GM21825 (cell line): ENCODE measurements around the gene LGR6.
A peak's percentile ranks its signal among the peaks of the same experiment; 100 is the strongest.
"Not testable (repeated sequence)": the region's sequence is repeated elsewhere in the genome, so short reads cannot be mapped to it uniquely, and the experiment has no call there.

Source experiments
- ATAC-seq: cut with Tn5 transposase; IDR thresholded peaks from one replicate; pipeline ENCODE4 v1.9.1; 2021; ENCODE audit warnings: mild to moderate bottlenecking, moderate library complexity; ENCODE audit not compliant: unreplicated experiment

LGR6 gene, protein sequence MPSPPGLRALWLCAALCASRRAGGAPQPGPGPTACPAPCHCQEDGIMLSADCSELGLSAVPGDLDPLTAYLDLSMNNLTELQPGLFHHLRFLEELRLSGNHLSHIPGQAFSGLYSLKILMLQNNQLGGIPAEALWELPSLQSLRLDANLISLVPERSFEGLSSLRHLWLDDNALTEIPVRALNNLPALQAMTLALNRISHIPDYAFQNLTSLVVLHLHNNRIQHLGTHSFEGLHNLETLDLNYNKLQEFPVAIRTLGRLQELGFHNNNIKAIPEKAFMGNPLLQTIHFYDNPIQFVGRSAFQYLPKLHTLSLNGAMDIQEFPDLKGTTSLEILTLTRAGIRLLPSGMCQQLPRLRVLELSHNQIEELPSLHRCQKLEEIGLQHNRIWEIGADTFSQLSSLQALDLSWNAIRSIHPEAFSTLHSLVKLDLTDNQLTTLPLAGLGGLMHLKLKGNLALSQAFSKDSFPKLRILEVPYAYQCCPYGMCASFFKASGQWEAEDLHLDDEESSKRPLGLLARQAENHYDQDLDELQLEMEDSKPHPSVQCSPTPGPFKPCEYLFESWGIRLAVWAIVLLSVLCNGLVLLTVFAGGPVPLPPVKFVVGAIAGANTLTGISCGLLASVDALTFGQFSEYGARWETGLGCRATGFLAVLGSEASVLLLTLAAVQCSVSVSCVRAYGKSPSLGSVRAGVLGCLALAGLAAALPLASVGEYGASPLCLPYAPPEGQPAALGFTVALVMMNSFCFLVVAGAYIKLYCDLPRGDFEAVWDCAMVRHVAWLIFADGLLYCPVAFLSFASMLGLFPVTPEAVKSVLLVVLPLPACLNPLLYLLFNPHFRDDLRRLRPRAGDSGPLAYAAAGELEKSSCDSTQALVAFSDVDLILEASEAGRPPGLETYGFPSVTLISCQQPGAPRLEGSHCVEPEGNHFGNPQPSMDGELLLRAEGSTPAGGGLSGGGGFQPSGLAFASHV

DNA sequence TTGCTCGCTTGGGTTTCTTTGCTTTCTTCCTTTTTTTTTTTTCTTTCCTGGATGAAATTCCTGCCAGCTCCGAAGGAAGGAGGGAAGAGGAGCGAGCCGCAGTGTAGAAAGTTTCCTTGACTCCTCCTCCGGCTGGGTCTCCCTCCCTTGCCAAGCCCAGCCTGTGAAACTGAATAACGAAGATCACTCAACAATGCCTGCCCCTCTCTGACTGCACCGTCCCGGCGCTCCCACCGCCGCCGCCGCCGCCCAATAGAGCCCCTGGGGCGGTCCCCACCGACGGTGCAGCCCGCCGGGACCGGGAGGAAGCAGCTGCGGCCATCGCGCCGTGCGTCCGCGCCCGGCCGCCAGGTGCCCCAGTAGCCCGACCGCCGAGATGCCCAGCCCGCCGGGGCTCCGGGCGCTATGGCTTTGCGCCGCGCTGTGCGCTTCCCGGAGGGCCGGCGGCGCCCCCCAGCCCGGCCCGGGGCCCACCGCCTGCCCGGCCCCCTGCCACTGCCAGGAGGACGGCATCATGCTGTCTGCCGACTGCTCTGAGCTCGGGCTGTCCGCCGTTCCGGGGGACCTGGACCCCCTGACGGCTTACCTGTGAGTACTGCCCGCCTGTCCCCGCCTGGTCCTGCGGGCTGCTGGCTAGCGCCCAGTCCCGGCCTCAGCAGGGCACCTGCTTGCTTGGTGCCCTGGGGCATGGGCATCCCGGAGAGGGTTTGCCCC, at the start of gene LGR6:
Gene LGR6, plus strand, starts transcription at position 186 of the 714 bp plus-strand sequence. Its CDS starts 191 bp downstream, at position 377.
- ATAC-seq, result no peak

DNA sequence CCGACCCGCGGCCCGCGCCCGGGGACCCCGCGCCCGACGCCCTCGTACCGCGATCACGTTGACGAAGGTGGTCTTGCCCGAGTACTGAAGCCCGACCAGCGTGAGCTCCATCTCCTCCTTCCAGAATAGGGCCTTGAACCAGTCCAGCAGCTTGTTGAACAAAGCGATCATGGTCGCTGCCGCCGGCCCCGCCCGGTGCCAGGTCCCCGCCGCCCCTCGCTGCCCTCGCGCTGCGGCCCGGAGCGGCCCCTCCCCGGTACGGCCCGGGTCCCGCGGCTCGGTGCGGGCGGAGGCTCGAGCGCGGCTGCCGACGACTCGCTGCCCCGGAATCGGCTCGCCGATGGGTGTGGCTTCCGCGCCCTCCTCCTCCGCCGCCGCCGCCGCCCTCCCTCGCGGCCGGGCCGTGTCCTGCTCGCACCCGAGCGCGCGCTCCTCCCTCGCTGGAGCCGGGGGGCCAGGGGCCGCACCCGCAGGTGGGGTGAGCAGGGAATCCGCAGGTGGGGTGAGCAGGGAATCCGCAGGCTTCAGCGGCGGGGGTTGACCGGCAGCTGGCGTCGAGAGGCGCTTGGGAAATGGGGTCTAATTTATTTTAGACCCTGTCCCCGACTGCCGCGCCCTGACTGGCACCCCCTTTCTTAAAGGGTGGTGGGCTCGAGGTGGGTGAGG, 49.1 kb upstream of the LGR6 start, which contains the start of gene ARL8A:
Gene ARL8A, minus strand, starts transcription at position 336 of the 666 bp plus-strand sequence. Its CDS starts 165 bp downstream, at position 171.
- ATAC-seq, result peak; percentile 67

DNA sequence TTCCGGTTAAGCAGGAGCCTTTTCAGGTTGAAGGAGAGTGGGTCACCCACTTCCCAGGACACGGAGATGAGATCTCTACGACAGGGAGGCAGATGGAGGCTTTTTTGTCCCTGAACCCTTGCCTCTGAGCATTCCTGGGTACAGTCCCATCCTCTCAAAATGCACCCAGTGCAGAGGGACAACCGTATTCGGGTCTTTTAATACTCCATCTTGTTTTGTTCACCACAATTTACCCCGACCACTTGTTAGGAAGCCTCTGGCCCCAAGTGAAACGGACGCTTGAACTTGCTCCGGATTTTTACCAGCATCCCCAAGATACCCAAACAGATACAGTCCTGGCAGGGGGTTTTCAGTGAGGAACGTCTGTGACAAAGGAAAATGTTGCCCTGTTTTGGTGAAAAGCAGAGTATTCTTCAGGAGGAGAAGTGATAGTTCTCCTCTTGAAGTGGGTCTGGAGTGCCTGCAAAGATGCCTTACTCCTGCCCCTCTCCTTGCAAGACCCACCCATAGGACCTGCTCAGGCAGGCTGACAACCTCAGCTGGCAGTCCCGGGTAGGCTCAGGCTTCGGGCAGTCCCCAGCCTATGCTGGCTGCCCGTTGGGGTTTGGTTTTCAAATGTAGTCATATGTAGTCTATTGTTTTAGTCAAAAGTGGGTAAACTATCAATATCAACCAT, 48.4 kb upstream of the LGR6 start:
- ATAC-seq, result no peak

DNA sequence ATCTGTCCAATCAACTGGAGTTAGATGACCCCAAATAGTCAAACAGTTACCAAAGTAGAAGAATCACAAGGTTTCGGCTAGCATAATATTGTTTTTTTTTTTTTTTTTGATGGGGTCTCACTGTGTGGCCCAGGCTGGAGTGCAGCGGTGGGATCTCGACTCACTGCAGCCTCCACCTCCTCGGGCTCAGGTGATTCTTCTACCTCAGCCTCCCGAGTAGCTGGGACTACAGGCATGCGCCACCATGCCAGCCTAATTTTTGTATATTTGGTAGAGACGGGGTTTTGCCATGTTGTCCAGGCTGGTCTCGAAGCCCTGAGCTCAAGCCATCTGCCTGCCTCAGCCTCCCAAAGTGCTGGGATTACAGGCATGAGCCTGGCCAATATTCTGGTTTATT, 47.9 kb upstream of the LGR6 start:
- ATAC-seq, result not testable (repeated sequence)

DNA sequence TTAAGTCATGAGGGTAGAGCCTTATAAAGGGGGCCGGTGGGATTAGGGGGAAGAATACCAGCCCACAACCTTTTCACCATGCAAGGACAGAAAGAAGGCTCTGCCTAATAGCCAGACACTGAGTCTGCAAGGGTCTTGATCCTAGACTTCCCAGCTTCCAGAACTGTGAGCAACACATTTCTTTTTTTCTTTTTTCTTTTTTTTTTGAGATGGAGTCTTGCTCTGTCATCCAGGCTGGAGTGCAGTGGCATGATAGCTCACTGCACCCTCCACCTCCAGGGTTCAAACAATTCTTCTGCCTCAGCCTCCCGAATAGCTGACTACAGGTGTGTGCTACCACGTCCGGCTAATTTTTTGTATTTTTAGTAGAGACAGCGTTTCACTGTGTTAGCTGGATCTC, 47.3 kb upstream of the LGR6 start:
- no peak for ATAC-seq

DNA sequence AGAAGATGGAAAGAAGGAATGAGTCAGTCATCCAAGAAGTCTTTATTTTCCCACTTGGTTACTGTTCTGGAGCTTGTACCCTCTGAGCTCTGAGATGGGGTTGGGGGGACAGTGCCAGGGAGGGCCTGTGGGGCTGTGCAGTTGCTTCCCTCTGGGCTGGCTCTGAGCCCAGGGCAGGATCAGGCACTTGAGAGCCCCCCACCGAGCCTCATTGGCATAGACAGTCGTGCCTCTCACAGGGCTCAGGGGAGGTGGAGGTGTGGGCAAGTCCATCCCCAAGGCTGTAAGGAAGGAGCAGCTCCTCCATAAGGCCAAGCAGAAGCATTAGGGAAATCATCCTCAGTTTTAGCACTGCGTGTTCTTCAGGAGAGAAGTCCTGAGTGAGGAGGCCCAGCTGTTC, 46.6 kb upstream of the LGR6 start:
- no peak for ATAC-seq

DNA sequence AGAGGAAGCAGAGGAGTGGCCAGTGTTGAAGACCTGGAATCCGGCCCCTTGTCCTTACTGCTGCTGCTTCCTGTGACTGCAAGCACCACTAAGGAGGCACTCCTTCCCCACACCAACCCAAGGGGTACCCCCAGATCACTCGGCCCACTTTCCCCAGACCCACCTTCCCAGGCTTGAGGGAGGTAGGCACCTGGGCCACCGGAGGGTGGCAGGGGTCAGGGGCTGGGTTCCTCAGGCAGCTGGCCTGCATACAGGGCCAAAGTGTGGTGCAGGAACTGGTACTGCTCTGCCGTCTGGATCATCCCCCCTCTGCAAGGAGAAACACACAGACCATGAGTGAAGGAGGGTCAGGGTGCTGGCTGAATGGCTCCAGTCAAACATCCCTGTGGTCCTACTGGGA, 45.2 kb upstream of the LGR6 start:
- ATAC-seq, result no peak

DNA sequence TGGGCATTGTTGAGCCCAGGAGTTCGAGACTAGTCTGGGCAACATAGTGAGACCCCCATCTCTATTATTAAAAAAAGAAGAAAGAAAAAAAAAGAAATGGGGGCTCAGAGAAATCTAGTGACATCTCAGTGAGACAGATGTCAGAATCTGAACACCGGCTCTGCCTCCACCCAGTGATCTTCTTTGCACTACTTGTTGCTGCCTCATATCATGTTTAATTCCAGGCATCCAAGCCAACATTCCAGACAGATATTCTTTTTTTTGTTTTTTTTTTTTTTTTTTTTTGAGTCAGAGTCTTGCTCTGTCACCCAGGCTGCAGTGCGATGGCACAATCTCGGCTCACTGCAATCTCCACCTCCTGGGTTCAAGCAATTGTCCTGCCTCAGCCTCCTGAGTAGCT, 44.0 kb upstream of the LGR6 start:
- no peak for ATAC-seq

DNA sequence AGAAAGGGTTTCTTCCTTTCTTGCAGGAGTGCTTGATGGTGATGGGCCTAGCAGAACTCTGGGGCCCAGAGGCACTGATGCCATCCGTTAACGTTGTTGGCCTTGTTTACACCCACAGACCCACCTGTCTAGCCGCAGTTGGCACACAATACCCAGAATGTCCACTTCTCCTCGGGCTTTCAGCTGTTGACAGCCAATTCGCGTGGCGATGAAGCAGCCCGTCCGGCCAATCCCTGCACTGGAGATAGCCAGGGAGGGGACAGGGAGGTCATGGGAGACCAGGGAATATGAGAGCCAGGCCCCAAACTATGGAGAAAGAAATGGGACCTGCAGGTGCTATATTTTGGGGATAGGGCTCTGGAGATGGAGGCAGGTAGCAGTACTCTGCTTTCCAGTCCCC, 43.4 kb upstream of the LGR6 start:
- no peak for ATAC-seq

DNA sequence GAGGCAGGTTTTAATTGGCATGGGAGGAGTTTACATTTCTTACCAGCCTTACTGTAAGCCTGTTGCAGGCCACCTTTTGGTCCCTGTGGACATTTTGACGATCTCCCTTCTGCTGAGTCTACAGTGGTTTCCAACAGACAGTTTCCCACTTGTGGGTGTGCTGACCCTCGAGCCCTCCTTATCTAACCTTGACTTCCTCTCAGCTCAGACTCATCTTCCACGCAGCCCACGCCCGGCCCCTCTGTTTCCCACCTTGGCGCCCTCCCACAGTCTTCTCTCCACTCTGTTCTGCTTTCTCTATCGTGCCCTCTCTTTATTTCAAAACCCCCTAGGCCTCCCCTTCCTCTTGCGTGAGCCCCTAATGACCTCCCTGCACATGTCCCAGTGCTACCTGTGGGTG, 43.0 kb upstream of the LGR6 start:
- no peak for ATAC-seq

DNA sequence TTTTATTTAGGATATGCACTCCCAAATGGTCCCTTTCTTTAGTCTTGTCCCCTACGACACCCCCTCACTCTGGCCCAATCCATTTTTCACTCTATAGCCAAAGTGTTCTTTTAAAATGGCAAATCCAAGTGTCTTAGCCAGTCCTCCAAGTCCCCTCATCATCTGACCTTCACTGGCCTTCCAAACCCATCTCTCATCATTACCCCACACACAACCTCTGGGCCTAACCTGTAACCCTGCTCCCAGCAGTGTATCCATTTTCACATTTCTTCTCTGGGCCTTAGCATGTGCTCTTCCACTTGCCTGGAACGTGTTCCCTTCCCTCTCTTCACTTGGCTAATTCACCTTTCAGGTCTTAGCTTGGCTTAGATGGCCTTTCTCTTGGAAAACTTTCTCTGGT, 42.6 kb upstream of the LGR6 start:
- ATAC-seq, result no peak

DNA sequence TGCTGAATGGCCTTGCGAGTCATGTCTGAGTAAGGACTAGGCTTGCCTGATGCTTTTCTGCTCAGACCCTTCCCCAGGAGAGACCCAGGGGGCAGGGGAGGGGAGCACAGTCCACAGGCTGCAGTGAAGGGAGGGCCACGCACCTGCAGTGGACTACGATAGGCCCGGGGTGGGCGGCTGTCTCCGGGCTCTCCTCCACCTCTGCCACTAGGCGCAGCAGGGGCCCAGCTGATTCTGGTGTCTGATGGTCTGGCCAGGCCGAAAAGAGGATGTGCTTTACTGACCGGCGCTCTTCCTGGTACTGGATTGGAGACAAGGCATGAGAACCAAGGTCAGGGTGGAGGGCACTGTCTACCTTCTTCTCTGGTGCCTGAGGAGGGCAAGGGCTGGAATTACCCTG, 41.2 kb upstream of the LGR6 start:
- no peak for ATAC-seq

DNA sequence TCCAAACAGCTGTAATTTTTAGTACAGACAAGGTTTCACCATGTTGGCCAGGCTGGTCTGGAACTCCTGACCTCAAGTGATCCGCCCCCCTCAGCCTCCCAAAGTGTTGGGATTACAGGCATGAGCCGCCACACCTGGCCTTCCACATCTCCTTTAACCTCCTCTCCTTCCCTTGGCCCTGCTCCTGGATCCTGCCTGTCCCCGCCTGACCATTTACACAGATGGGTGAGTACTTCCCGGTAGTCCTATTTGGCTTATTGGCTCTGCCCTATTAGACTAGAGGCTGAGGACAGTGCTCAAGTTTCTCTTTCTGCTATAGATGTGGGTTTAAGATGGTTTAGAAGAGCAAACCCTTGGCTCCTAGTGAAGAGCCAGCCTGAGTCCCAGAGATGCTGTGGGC, 40.3 kb upstream of the LGR6 start:
- ATAC-seq, result no peak

DNA sequence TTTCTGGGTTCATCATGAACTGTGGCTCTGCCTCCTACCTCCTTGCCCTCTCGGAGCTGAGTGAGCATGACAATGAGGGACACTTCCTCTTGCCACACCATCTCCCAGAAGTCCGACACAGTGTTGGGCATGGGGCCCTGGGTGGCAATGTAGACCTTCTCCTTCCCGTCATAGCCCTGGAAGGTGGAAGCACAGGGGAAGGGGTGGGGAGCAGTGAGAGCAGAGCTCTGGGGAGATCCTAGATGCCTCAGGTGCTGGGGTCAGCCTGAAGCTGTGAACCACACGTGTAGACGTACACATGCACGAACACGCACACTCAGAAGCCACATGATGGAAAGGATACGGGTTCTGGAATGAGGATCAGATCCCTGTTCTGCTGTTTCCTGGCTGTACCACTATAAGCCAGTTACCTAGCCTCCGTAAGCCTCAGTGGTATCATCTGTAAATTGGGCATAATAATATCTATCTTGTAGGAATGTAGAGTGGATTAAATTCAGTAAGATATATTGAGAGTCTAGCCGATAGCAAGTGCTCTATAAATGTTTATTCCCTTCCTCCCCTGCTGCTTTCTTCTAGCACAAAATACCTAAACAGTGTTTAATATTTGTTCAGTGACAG, 39.3 kb upstream of the LGR6 start:
- ATAC-seq, result no peak

DNA sequence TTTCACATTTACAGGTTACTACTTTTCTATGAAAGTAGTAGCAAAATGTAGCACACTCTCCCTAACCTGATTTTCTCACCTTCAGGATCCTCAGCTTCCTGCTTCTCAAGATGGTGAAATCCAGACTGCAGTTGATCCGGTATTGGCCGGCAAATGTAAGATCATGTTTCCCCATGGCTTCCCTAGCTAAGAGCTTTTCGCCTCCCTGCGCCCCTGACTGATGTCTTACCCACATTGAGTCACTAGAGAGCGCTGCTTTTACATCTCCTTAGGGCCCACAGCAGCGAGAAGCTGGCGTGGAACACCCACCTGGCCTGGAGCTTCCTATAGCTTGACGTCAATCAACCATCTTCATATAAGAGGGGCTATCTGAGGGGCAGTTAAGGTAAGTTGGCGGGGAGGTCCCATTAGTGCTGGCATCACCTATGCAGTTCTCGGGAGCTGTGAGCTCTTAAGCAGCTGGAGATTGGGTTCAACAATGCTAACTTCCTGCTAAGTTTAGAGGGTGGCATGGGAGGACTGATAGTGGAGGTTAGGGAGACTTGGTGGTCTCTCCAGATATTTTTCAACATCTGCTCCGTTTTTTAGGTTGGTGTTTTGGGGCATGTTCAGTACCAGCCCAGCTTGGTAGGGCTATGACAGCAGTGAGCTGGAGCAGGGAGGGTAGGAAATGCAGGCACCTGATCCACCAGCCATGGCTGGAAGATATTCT, 38.7 kb upstream of the LGR6 start:
- ATAC-seq, result no peak

DNA sequence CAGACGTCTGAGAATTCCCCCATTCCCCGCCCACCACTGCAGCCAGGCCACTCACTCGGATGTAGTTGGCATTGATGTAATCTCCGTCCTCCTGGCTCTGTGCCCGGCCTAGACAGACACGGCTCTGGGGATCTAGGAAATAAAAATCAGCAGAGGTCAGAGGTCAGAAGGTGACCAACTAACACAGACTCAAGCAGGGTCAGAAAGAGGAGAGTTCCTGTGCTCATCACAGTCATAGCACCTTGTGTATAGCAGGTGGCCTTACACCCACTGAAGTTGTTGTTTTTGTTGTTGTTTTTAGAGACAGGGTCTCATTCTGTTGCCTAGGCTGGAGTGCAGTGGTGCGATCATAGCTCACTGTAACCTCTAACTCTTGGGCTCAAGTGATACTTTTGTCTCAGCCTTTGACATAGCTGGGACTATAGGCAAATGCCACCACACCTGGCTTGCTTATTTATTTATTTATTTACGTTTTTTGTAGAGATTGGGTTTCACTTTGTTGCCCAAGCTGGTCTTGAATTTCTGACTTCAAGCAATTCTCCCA, 38.0 kb upstream of the LGR6 start:
- no peak for ATAC-seq

DNA sequence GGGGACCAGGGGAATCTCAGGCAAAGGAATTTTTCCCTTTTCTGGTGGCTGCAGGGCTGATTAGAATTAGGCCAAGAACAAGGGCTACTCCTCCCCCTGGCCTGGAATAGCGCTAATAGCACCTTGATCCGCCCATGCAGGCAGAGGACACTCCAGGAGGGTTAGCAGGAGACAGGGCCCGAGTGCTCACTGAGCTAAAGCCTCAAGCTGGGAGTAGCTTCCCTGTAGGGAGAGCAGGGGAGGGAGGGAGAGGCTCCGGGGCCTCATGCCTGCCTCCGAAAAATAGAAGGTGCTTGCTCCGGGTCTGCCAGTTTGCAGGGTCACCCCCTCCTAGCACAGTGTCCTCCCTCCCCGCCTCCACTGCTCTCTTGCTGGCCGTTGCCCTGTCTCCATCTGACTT, 37.0 kb upstream of the LGR6 start:
- ATAC-seq, result no peak

DNA sequence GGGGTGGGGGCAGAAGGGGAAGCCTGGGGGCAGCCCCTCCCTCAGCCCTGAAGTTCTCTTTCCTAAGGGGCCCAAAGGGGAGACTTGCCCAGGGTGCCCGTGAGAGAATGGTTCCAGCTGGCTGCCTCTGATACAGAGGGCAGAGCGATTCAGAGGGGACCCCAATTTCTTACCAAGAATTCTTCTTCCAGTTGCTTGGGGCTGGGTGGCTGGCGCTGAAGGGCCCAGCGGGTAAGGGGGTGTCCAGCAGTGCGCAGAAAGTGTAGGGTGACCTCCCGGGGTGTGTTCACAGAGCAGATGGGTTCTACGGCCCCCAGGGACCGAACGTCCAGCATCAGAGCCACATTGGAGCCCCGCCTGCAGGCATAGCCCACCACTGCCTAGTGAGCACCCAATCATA, 35.7 kb upstream of the LGR6 start:
- ATAC-seq, result no peak
